ENCODE measurements around the gene AKR1D1. TPM values are rescaled to one million over a fixed set of nuclear protein-coding genes. Genes with fewer than 3 reads are reported as not detected.

Gene AKR1D1
- polyA plus RNA-seq, 2 of the 4 experiments (the other 2 are of a cell fraction), result 0.06 TPM; not detected in 1

DNA sequence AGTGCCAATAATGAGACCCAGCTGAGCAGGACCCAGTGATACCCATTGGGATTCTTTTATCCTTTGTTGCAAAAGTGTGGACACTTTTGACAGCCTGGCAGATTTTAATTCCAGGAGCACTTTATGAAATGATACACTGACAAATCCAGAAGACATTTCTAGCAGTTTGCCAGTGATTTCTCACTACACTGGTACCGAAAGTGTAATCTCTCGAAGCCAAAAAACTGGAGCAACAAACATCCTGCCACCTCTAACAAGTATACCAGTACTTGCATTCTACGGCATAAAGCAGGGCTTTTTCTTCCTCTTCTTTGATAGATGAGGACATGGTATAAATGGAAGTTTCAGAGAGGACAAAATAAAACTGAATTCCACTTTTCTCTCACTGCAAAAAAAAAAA lies 28.4 kb upstream of the AKR1D1 start:
- ChIA-PET CTCF (no interaction called here), POLR2A (no interaction called here)
- DNase-seq (ENCODE audit: low read depth in 1 of 2, low spot score in 1 of 2), result no peak
- H3K4me1 ChIP-seq, result no peaks in the 10 kb centered on the region
- no peak overlapping the region for H3K27ac ChIP-seq
- H3K4me2 ChIP-seq, result no peak overlapping the region
- ATAC-seq, result no peak
- H3K9me3 ChIP-seq, result no peaks in the 10 kb centered on the region
- no peak overlapping the region for H3K4me3 ChIP-seq
- FAIRE-seq, result no peak
- 65% methylated on average over 3 of the region's 3 CpGs for WGBS (ENCODE audit: missing lambda C conversion rate)
- TF ChIP-seq JUN (IDR thresholded peaks at IDR 0.05) (no peak), JUNB (IDR thresholded peaks at IDR 0.05) (no peak), NR3C1 (IDR thresholded peaks at IDR 0.05) (no peak), MAFK (IDR thresholded peaks at IDR 0.05; ENCODE audit: partially characterized antibody) (no peak), EHMT2 (IDR thresholded peaks at IDR 0.05; ENCODE audit: low read depth) (no peak), HEYL (CRISPR knock-in tag; IDR thresholded peaks at IDR 0.05) (no peak), CEBPB (IDR thresholded peaks at IDR 0.05) (no peak), POLR2A (IDR thresholded peaks at IDR 0.05; ENCODE audit: low read length) (no peak), RAD21 (conservative IDR thresholded peaks at IDR 0.05 in 1 of 2, IDR thresholded peaks at IDR 0.05 in 1 of 2) (no peak), RARB (CRISPR knock-in tag; IDR thresholded peaks at IDR 0.05) (no peak)
- TF ChIP-seq, protein P1, sequence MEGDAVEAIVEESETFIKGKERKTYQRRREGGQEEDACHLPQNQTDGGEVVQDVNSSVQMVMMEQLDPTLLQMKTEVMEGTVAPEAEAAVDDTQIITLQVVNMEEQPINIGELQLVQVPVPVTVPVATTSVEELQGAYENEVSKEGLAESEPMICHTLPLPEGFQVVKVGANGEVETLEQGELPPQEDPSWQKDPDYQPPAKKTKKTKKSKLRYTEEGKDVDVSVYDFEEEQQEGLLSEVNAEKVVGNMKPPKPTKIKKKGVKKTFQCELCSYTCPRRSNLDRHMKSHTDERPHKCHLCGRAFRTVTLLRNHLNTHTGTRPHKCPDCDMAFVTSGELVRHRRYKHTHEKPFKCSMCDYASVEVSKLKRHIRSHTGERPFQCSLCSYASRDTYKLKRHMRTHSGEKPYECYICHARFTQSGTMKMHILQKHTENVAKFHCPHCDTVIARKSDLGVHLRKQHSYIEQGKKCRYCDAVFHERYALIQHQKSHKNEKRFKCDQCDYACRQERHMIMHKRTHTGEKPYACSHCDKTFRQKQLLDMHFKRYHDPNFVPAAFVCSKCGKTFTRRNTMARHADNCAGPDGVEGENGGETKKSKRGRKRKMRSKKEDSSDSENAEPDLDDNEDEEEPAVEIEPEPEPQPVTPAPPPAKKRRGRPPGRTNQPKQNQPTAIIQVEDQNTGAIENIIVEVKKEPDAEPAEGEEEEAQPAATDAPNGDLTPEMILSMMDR (IDR thresholded peaks at IDR 0.05), result no peak
- TF ChIP-seq, protein P2, sequence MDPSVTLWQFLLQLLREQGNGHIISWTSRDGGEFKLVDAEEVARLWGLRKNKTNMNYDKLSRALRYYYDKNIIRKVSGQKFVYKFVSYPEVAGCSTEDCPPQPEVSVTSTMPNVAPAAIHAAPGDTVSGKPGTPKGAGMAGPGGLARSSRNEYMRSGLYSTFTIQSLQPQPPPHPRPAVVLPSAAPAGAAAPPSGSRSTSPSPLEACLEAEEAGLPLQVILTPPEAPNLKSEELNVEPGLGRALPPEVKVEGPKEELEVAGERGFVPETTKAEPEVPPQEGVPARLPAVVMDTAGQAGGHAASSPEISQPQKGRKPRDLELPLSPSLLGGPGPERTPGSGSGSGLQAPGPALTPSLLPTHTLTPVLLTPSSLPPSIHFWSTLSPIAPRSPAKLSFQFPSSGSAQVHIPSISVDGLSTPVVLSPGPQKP (IDR thresholded peaks at IDR 0.05; ENCODE audit: low read depth, low read length), result no peak

DNA sequence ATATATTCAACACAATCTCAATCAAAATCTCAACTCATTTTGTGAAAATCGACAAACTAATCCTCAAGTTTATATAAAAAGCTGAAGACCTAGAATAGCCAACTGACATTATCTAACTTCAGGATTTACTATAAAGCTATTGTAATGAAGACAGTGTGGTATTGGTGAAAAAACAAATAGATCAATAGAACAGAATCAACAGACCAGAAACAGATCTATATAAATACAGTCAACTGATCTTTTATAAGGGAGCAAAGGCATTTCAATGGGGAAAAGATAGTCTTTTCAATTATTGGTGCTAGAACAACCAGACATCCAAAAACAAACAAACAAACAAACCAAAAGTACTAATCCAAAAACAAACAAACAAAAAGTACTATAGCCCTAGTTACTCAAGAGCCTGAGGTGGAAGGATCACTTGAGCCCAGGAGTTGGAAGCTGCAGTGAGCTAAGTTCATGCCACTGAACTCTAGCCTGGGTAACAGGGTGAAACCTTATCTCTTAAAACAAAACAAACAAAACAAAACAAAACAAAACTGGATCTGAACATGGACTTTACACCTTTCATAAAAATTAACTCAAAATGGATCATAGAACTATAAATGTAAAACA lies 26.6 kb upstream of the AKR1D1 start:
- Histone ChIP-seq H3K4me2 (no peak overlapping the region), H3K4me1 (no peaks in the 10 kb centered on the region), H3K9me3 (no peaks in the 10 kb centered on the region), H3K27ac (no peak overlapping the region), H3K4me3 (no peak overlapping the region)
- no peak for FAIRE-seq
- ChIA-PET CTCF (interaction anchor here (0.9 to 1.2 kb wide), 2 partner anchors 18 to 146 kb away, joined by 3 read pairs; no protein-coding TSS in a partner anchor), POLR2A (no interaction called here)
- no peak for ATAC-seq
- TF ChIP-seq, protein P2 (IDR thresholded peaks at IDR 0.05; ENCODE audit: low read depth, low read length), result no peak
- no peak for TF ChIP-seq EHF (CRISPR knock-in tag; IDR thresholded peaks at IDR 0.05)
- TF ChIP-seq TFCP2L1 (CRISPR knock-in tag; IDR thresholded peaks at IDR 0.05), result no peak
- no peak for TF ChIP-seq RNF2 (IDR thresholded peaks at IDR 0.05; ENCODE audit: borderline replicate concordance, low read depth)
- TF ChIP-seq CHD4 (IDR thresholded peaks at IDR 0.05; ENCODE audit: borderline replicate concordance), result no peak
- no peak for TF ChIP-seq TP53 (CRISPR knock-in tag; IDR thresholded peaks at IDR 0.05)
- TF ChIP-seq FOSL2 (IDR thresholded peaks at IDR 0.05), result no peak
- no peak for TF ChIP-seq FOSL2 (CRISPR knock-in tag; IDR thresholded peaks at IDR 0.05)
- no peak for TF ChIP-seq PHF8 (IDR thresholded peaks at IDR 0.05; ENCODE audit: borderline replicate concordance, low read depth)
- TF ChIP-seq MAFK (IDR thresholded peaks at IDR 0.05; ENCODE audit: partially characterized antibody), result no peak
- no peak for TF ChIP-seq JUNB (IDR thresholded peaks at IDR 0.05)
- no peak for TF ChIP-seq HOXB13 (CRISPR knock-in tag; IDR thresholded peaks at IDR 0.05; ENCODE audit: low read depth)
- TF ChIP-seq ZC3H11A (IDR thresholded peaks at IDR 0.05), result no peak
- TF ChIP-seq, protein P3, sequence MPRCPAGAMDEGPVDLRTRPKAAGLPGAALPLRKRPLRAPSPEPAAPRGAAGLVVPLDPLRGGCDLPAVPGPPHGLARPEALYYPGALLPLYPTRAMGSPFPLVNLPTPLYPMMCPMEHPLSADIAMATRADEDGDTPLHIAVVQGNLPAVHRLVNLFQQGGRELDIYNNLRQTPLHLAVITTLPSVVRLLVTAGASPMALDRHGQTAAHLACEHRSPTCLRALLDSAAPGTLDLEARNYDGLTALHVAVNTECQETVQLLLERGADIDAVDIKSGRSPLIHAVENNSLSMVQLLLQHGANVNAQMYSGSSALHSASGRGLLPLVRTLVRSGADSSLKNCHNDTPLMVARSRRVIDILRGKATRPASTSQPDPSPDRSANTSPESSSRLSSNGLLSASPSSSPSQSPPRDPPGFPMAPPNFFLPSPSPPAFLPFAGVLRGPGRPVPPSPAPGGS (IDR thresholded peaks at IDR 0.05), result no peak
- TF ChIP-seq CBX2 (IDR thresholded peaks at IDR 0.05; ENCODE audit: borderline replicate concordance, low read depth), result no peak
- no peak for TF ChIP-seq HEYL (CRISPR knock-in tag; IDR thresholded peaks at IDR 0.05)
- 13% methylated on average over 1 of the region's 1 CpG for WGBS (ENCODE audit: missing lambda C conversion rate)
- no peak for DNase-seq (ENCODE audit: low read depth in 1 of 2, low spot score in 1 of 2)
